OCI-LY3 (cell line): ENCODE measurements around the gene KLHL10.

ENCODE experiments used
- CTCF ChIP-seq: fragments of 200-600, 300-600 bp; sonication (generic); IDR thresholded peaks from 2 replicates; pipeline ENCODE4 v1.5.1; 2014; ENCODE audit warnings: antibody characterized with exemption, low read length, low read depth
- EZH2phosphoT487 ChIP-seq: fragments of 200-600 bp; shearing (Covaris generic); IDR thresholded peaks from 2 replicates; pipeline ENCODE4 v1.6.1; 2018; ENCODE audit warnings: antibody characterized with exemption, mixed run types, low read depth

- no peak for TF ChIP-seq CTCF
- no peak for TF ChIP-seq EZH2phosphoT487
These were observed 50.8 kb downstream of the KLHL10 start for GRCh38 chr17:41888332-41888965.
